Neural progenitor cell (in vitro differentiated cells): ENCODE results near the gene IL21. TPM values are rescaled to one million over a fixed set of nuclear protein-coding genes. Genes with fewer than 3 reads are reported as not detected.
"Not testable (repeated sequence)": the region's sequence is repeated elsewhere in the genome, so short reads cannot be mapped to it uniquely, and the experiment has no call there.

Experiments
- DNase-seq: peaks from one replicate; pipeline ENCODE4 v3.0.0-alpha.2; 2016; ENCODE audit warnings: low spot score
- H2AFZ ChIP-seq: fragments of 200-600 bp; sonication (generic); replicated peaks from 2 replicates; pipeline ENCODE4 v1.6.1; 2016; ENCODE audit warnings: antibody characterized with exemption
- H3F3A ChIP-seq: fragments of 200-600 bp; sonication (generic); 2 replicates; pipeline ENCODE4 v1.6.1; 2016; ENCODE audit warnings: antibody characterized with exemption, low read depth
- H3K27ac ChIP-seq: fragments of 200-600 bp; sonication (generic); 2 replicates; pipeline ENCODE4 v1.5.1; 2016; ENCODE audit warnings: mild to moderate bottlenecking
- H3K27me3 ChIP-seq: fragments of 200-600 bp; sonication (generic); 2 replicates; pipeline ENCODE4 v1.6.1; 2016; ENCODE audit warnings: mild to moderate bottlenecking, moderate library complexity
- H3K36me3 ChIP-seq: fragments of 200-600 bp; sonication (generic); 2 replicates; pipeline ENCODE4 v1.5.1; 2016
- H3K4me1 ChIP-seq: fragments of 200-600 bp; sonication (generic); 2 replicates; pipeline ENCODE4 v1.6.1; 2016; ENCODE audit warnings: mixed run types
- H3K4me2 ChIP-seq: fragments of 200-600 bp; sonication (generic); 2 replicates; pipeline ENCODE4 v1.6.1; 2016
- H3K4me3 ChIP-seq: fragments of 200-600 bp; sonication (generic); 2 replicates; pipeline ENCODE4 v1.5.1; 2016
- H3K79me2 ChIP-seq: fragments of 200-600 bp; sonication (generic); 2 replicates; pipeline ENCODE4 v1.6.1; 2016; ENCODE audit warnings: low read depth
- H3K9ac ChIP-seq: fragments of 200-600 bp; sonication (generic); 2 replicates; pipeline ENCODE4 v1.6.1; 2016
- H3K9me3 ChIP-seq: fragments of 200-600 bp; sonication (generic); 2 replicates; pipeline ENCODE4 v1.5.1; 2016; ENCODE audit warnings: low read depth
- H4K20me1 ChIP-seq: fragments of 200-600 bp; sonication (generic); 2 replicates; pipeline ENCODE4 v1.6.1; 2016; ENCODE audit warnings: low read depth
- H3K27ac Mint-ChIP-seq: 3 replicates; pipeline ENCODE4 v1.8.0; 2021; ENCODE audit warnings: mixed read lengths
- H3K27me3 Mint-ChIP-seq: 2 replicates; pipeline ENCODE4 v1.8.0; 2022; ENCODE audit warnings: low read depth, mild to moderate bottlenecking, inconsistent platforms, moderate library complexity, mixed read lengths; ENCODE audit not compliant: insufficient read depth
- H3K36me3 Mint-ChIP-seq: 3 replicates; pipeline ENCODE4 v1.8.0; 2021; ENCODE audit warnings: mixed read lengths
- H3K4me1 Mint-ChIP-seq: 3 replicates; pipeline ENCODE4 v1.8.0; 2021; ENCODE audit warnings: mixed read lengths
- H3K4me3 Mint-ChIP-seq: 3 replicates; pipeline ENCODE4 v1.8.0; 2021; ENCODE audit warnings: mild to moderate bottlenecking, moderate library complexity, mixed read lengths
- H3K9me3 Mint-ChIP-seq: 3 replicates; pipeline ENCODE4 v1.8.0; 2020; ENCODE audit warnings: mixed read lengths
- EZH2phosphoT487 ChIP-seq: fragments of 200-600 bp; sonication (generic); IDR thresholded peaks from 2 replicates; pipeline ENCODE4 v1.6.1; 2017; ENCODE audit warnings: antibody characterized with exemption
- total RNA-seq: library from RNA; depleted of rRNA; stranded (reverse); fragments of >200 nt; gene quantifications from 2 replicates; pipeline ENCODE4 v1.2.3, GENCODE V29; 2015; ENCODE audit warnings: low replicate concordance
- TF ChIP-seq, protein P1 (sequence below): fragments of 200-600 bp; sonication (generic); IDR thresholded peaks from 2 replicates; pipeline ENCODE4 v1.5.1; 2017; ENCODE audit warnings: antibody characterized with exemption, mild to moderate bottlenecking

The IL21 gene
- total RNA-seq, 1 donor from 2014 or later = not detected

DNA sequence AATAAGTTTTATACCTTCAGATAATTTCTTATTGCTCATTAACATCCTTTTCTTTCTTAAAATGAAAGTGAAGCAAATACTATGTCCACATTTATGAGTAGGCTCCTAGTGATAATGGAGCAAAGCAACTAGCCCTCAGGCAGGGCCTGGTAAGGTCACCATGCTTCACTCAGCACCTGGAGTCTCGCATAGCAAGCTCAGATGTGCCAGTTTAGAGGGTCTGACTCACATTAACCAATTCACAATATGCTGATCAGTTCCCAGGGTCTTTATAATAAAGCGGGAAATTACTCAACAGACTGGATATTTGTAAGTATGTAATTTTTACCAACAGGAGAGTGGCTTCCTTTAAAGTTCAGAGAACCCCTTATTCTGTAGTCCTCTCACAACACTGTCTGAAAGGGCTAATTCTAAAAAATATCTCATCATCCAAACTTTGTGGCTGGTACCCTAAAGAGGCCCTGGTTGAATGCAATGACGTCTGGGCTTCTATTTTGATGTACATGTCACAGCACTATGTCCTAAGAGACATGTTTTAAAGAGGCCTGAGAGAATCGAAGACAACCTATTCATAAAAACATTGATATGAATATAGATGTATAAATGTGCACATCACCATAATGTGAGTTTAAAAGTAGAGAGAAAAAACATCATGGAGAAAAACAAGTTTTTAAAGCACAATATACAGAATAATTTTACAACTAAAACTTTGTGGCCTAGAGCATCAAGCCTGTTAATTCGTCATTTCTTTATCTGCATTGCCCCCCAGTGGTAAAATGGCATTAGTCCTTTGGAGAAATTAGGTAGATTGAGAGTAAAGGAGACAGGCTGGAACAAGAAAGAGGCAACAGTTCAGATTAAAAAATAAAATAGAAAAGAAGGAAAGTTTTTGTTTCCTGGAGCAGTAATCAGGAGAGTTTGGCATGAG is 44.3 kb downstream of the IL21 start:
- Histone ChIP-seq H3F3A (no peaks in the 10 kb centered on the region), H3K27ac (no peak overlapping the region), H3K27me3 (no peaks in the 10 kb centered on the region), H3K4me3 (no peak overlapping the region), H3K9me3 (no peaks in the 10 kb centered on the region), H3K4me1 (no peaks in the 10 kb centered on the region), H3K4me2 (no peak overlapping the region), H3K79me2 (no peaks in the 10 kb centered on the region), H3K36me3 (no peaks in the 10 kb centered on the region), H4K20me1 (no peaks in the 10 kb centered on the region), H2AFZ (peak overlapping the region; percentile 37), H3K9ac (no peak overlapping the region)
- no peak overlapping the region for H3K4me3 Mint-ChIP-seq
- peak; percentile 45 for DNase-seq
- peaks cover 5% of the 10 kb centered on the region for H3K9me3 Mint-ChIP-seq
- no peaks in the 10 kb centered on the region for H3K4me1 Mint-ChIP-seq
- H3K27ac Mint-ChIP-seq = no peak overlapping the region
- no peaks in the 10 kb centered on the region for H3K27me3 Mint-ChIP-seq
- no peak for TF ChIP-seq EZH2phosphoT487
- TF ChIP-seq, protein P1, sequence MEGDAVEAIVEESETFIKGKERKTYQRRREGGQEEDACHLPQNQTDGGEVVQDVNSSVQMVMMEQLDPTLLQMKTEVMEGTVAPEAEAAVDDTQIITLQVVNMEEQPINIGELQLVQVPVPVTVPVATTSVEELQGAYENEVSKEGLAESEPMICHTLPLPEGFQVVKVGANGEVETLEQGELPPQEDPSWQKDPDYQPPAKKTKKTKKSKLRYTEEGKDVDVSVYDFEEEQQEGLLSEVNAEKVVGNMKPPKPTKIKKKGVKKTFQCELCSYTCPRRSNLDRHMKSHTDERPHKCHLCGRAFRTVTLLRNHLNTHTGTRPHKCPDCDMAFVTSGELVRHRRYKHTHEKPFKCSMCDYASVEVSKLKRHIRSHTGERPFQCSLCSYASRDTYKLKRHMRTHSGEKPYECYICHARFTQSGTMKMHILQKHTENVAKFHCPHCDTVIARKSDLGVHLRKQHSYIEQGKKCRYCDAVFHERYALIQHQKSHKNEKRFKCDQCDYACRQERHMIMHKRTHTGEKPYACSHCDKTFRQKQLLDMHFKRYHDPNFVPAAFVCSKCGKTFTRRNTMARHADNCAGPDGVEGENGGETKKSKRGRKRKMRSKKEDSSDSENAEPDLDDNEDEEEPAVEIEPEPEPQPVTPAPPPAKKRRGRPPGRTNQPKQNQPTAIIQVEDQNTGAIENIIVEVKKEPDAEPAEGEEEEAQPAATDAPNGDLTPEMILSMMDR = peak; percentile 74
- H3K36me3 Mint-ChIP-seq = no peaks in the 10 kb centered on the region

DNA sequence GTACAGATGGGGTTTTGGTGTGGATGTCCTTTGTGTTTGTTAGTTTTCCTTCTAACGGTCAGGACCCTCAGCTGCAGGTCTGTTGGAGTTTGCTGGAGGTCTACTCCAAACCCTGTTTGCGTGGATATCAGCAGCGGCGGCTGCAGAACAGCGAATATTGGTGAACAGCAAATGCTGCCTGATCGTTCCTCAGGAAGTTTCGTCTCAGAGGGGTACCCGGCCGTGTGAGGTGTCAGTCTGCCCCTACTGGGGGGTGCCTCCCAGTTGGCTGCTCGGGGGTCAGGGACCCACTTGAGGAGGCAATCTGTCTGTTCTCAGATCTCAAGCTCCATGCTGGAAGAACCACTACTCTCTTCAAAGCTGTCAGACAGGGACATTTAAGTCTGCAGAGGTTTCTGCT is 46.5 kb downstream of the IL21 start:
- not testable (repeated sequence) for H3F3A ChIP-seq, H3K4me1 Mint-ChIP-seq, H3K27ac Mint-ChIP-seq, H3K4me3 ChIP-seq, H3K36me3 ChIP-seq, H3K9me3 ChIP-seq, H3K4me2 ChIP-seq, H4K20me1 ChIP-seq, H2AFZ ChIP-seq, H3K4me3 Mint-ChIP-seq, H3K27me3 Mint-ChIP-seq, H3K9me3 Mint-ChIP-seq, H3K9ac ChIP-seq, DNase-seq, H3K79me2 ChIP-seq, H3K4me1 ChIP-seq, H3K27ac ChIP-seq, H3K27me3 ChIP-seq, H3K36me3 Mint-ChIP-seq

DNA sequence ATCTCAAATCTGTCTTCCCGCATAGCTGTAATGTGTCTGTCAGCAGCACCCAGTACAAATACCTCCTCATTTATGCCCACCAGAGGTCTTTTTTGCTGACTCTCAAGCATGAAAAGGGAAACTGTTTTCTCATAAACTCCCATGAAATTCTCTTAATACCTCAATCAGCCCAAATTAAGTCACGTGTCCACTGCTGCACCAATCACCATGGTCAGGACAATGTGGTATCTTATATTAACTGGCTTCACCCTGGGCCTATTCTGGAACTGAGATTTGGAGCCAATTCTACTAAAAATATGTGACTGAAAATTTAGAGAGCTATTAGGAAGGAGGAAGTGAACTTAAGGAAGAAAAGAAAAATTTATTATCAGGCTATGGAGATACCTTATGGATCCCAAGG is 58.4 kb downstream of the IL21 start:
- Mint-ChIP-seq H3K4me3 (no peak overlapping the region), H3K9me3 (peaks cover 5% of the 10 kb centered on the region), H3K4me1 (no peaks in the 10 kb centered on the region), H3K27me3 (no peaks in the 10 kb centered on the region), H3K27ac (no peak overlapping the region), H3K36me3 (no peaks in the 10 kb centered on the region)
- Histone ChIP-seq H3F3A (no peaks in the 10 kb centered on the region), H3K9me3 (no peaks in the 10 kb centered on the region), H3K36me3 (no peaks in the 10 kb centered on the region), H3K27ac (no peak overlapping the region), H3K9ac (no peak overlapping the region), H4K20me1 (no peaks in the 10 kb centered on the region), H2AFZ (no peak overlapping the region), H3K4me2 (no peak overlapping the region), H3K27me3 (no peaks in the 10 kb centered on the region), H3K4me3 (no peak overlapping the region), H3K4me1 (no peaks in the 10 kb centered on the region), H3K79me2 (no peaks in the 10 kb centered on the region)
- TF ChIP-seq, protein P1 = no peak
- DNase-seq = no peak

Other genes starting within 250 kb of the IL21 start
- gene ADAD1, start 242.1 kb downstream of the IL21 start, total RNA-seq = not detected in 2 replicates
- not detected in 2 replicates for gene IL2, start 164.3 kb downstream of the IL21 start, total RNA-seq
- gene BBS12, start 111.6 kb upstream of the IL21 start, total RNA-seq = 5.9 and 7.7 TPM in 2 replicates
- gene FGF2, start 205.8 kb upstream of the IL21 start, total RNA-seq = 27.7 and 43.8 TPM in 2 replicates